ENCODE measurements around the gene RNF126.

- TF ChIP-seq EZH2phosphoT487 (IDR thresholded peaks at IDR 0.05; ENCODE audit: low read depth) (no peak), CTCF (IDR thresholded peaks at IDR 0.05; ENCODE audit: low read depth, low read length) (no peak)
Measured at GRCh38 chr19:643736-644135, 19.3 kb downstream of the RNF126 start.
